Activated CD4-positive, alpha-beta T cell treated with anti-CD3 and anti-CD28 coated beads, Interleukin-2, Interleukin-4, amounts not matched to agents 100 ng/mL and 50 ng/mL, durations not matched to agents 16 hours and 8 hours (primary cell): ENCODE data around the gene FAM180B.
"Not testable (repeated sequence)": the region's sequence is repeated elsewhere in the genome, so short reads cannot be mapped to it uniquely, and the experiment has no call there.

ENCODE experiments used
- DNase-seq: peaks from one replicate; pipeline ENCODE4 v3.0.0-alpha.2; 2020; ENCODE audit warnings: low spot score

FAM180B gene, protein sequence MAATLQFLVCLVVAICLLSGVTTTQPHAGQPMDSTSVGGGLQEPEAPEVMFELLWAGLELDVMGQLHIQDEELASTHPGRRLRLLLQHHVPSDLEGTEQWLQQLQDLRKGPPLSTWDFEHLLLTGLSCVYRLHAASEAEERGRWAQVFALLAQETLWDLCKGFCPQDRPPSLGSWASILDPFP

GRCh38 chr11:47586098-47586855, at the start of gene FAM180B:
Gene FAM180B (plus strand): TSS chr11:47586678. CDS start chr11:47586769, 91 bp downstream.
- DNase-seq, result no peak

DNA sequence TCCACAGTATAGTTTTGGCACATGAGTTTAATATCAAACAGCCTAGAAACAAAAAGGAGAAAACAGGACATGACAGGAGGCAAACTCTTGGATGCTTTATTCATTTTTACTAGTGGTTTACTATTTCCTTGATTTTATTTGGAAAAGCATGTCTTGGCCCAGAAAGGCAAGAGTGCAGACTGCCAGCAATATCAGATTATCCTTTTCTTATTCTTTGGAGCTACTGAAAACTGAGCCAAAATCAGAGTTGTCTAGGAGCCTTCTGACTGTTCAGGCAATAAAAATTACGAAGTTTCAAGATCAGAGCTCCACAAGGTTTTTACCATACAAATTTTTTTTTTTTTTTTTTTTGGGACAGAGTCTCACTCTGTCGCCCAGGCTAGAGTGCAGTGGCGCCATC, 49.6 kb upstream of the FAM180B start:
- no peak for DNase-seq

DNA sequence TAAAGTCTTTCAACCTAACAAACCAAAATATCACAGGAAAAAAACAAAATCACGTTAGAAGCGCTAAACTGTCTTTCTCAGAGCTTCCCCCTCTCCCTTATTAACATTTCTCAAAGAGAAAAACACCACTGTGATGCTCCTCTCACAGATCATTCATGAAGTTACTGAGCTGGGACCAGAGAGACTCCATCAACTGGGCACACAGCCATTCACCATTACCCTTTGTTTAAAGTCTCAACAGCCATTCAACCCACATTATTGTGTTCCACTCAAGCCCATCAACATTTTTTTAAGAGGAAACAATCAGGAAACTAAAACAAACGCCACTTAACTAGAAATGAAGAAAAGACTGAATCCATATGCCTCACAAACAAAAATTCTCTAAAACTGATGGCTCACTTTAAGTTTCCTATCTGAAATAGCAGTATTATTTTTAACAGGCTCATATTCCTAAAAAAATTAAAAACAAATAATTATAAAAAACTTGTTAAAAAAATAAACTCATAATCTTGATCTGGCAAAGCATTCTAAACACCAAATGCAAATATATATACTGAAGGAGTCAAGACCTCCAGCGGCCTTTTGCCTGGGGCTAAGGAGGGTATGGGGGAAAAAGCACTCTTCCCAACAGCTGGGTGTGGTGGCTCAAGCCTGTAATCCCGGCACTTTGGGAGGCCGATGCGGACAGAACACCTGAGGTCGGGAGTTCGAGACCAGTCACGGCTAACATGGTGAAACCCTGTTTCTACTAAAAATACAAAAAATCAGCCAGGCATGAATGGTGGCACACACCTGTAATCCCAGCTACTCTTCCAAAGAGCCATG, 47.5 kb upstream of the FAM180B start:
- DNase-seq, result no peak

DNA sequence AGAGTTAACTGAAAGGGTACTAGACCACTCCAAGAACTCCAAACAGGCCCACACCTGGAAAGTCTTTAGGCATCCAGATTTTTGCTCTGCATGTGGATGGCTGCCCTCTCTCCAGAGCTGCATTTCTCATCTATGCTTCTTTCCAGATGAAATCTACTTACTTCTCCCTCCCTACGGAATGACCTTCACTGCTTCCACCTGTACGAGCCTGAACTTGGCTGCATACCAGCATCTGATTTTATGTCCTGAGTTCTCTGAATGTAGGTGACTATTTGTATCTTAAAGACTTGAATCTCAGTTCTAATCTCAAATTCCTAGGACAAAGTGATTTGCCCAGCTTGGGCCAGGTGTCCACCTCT, 46.8 kb upstream of the FAM180B start:
- DNase-seq, result no peak

- DNase-seq, result no peak
Observed at GRCh38 chr11:47541070-47541469, 45.4 kb upstream of the FAM180B start.

DNA sequence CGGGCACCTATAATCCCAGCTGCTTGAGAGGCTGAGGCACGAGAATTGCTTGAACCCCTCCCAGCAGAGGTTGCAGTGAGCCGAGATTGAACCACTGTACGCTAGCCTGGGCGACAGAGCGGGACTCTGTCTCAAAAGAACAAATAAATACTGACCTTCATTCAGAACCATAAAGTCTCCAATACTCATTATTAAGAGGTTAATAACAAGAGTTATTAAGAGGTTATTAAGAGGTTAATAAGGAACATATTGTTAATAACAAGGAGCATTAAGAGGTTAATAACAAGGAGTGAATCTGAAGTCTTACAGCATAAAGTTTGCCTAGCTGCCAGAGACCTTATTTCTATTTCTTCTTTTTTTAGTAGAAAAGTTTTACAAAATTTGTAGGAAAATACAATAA, 41.2 kb upstream of the FAM180B start:
- DNase-seq, result no peak

DNA sequence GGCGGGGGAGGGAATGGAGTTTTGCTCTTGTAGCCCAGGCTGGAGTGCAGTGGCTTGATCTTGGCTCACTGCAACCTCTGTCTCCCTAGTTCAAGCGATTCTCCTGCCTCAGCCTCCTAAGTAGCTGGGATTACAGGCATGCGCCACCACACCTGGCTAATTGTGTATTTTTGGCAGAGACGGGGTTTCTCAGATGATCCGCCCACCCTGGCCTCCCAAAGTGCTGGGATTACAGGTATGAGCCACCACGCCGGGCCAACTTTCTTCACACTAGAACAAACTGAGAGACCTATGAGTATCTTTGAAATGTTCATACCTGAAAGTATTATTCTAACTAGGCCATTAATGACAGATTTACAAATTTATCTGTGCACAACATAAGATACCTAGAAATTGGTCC, 40.2 kb upstream of the FAM180B start:
- DNase-seq, result not testable (repeated sequence)

DNA sequence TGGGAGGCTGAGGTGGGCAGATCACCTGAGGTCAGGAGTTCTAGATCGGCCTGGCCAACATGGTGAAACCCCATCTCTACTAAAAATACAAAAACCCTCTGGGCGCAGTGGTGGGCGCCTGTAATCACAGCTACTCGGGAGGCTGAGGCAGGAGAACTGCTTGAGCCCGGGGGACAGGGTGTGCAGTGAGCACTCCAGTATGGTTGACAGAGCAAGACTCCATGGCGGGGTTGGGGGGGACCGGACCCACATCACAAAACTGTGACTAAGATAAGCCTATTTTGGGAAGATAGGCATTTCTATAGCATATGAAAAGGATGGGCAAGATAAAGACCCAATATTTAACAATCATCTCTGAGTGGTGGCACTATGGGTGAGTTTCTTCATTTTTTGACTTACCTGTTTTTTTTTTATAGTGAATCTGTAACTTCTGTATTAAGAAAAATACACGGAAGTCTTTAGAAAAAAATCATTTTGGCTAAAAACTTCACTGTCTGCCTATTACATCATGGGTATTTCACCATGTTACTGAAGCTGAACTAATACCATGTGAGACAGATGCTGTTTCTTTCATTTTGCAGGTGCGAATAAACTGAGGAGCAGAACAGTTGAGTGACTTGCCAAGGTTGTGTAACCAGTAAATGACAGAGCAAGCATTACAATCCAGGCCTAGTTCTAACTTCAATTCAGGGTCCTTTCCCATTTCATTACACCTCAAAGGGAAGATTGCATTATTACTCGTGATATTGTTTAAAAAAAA, 36.0 kb upstream of the FAM180B start:
- no peak for DNase-seq

GRCh38 chr11:47551086-47551485, 35.4 kb upstream of the FAM180B start:
- DNase-seq, result peak; percentile 34

DNA sequence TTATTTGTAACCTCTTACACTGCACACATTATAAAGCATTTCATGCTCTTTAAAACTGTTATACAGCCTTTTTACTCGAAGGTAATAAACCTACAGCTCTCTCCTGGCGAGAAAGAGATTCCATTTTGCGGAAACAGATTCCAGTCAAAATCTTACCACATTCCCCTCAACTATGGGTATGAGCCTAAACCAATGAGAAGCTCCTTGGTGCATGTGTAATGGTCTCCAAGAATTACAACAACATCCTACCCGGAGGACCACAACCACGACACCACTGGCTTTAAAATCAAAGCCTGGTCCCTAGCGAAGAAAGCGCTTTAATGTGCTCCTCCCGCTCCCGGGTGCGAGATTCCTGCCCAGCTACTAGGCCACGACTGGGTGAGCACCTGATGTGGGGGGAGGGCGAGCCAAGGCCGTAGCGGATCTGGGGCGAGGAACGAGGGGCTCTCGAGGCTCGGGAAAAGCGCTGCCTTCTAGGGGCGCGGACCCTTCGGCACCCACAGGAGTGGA, 34.4 kb upstream of the FAM180B start:
- peak; percentile 19 for DNase-seq

GRCh38 chr11:47552566-47553405, 33.7 kb upstream of the FAM180B start, which contains the start of gene CELF1:
Gene CELF1 (minus strand): TSS chr11:47553132. CDS start chr11:47499523, 53,609 bp downstream.
- peak; percentile 93 for DNase-seq

DNA sequence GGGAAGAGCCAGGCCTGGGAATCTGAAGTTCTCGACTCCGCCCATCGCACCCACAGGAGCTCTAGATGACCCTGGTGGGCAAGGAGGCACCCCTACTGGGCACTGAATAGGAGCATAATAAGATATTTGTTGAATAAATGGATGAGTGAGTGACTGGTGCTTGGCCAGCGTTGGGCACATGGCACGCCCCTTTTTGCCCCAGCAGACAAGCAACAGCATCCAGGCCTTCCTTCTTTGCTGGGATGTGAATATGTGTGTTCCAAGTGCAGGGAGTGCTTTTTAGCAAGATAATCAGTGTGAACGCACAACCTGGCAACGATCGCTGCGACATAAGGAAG, 33.1 kb upstream of the FAM180B start:
- DNase-seq, result no peak

DNA sequence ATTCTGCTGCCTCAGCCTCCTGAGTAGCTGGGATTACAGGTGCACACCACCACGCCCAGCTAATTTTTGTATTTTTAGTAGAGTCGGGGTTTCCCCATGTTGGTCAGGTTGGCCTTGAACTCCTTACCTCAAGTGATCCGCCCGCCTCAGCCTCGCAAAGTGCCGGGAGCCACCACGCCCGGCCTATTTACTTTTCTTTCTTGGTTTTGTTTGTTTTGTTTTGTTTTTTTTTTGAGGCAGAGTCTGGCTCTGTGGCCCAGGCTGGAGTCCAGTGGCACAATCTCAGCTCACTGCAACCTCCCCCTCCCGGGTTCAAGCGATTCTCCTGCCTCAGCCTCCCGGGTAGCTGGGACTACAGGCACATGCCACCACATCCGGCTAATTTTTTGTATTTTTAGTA, 29.5 kb upstream of the FAM180B start:
- not testable (repeated sequence) for DNase-seq

GRCh38 chr11:47558695-47559094, 27.8 kb upstream of the FAM180B start:
- no peak for DNase-seq

DNA sequence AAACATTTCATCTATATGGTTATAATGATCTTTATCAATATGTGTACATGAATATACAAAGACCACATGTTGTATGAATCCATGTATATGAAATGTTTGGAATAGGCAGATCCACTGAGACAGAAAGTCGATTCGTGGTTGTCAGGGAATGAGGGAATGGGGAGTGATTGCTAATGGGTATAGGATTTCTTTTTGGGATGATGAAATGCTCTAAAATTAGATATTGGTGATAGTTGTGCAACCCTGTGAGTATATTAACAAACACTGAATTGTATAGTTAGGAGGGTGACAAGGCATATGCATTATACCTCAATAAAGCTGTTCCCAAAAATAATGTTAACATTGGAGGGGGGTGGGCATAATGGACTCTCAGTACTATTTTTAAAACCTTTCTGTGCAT, 26.1 kb upstream of the FAM180B start:
- no peak for DNase-seq

- not testable (repeated sequence) for DNase-seq
Observed at GRCh38 chr11:47562393-47562792, 24.1 kb upstream of the FAM180B start.

DNA sequence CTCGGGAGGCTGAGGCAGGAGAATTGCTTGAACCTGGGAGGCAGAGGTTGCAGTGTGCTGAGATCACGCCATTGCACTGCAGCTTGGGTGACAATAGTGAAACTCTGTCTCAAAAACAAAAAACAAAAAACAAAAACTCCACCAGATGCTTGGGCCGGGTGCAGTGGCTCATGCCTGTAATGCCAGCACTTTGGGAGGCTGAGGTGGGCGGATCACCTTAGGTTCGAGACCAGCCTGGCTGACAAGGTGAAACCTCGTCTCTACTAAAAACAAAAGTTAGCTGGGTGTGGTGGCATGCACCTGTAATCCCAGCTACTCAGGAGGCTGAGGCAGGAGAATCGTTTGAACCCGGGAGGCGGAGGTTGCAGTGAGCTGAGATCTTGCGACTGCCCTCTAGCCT, 22.1 kb upstream of the FAM180B start:
- not testable (repeated sequence) for DNase-seq

DNA sequence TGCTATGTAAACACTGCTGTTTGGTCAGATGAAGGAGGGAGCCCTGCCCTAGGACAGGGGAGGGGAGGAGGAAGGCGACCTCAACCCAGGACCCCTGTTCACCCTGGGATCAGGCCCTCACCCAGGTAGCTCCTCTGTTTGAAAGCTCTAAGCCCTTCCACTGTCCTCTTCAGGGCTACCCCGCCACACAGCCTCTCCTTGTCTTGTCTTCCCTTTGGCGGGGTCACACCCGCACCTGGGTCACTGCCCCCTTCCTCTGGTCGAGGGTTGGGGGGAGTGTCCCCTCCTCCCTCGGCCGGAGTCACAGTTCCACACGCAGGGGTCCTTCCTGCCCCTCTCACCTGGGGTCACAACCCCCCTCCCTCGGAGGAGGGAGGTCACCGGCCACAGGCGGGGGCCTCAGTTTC, 21.5 kb upstream of the FAM180B start:
- no peak for DNase-seq

- peak; percentile 73 for DNase-seq
Observed at GRCh38 chr11:47565340-47566148, 20.9 kb upstream of the FAM180B start, which contains the start of gene PTPMT1. Gene PTPMT1 (plus strand): TSS chr11:47565599. CDS start chr11:47565623, 24 bp downstream.

GRCh38 chr11:47566149-47566698, 20.3 kb upstream of the FAM180B start:
- DNase-seq, result no peak
